ENCODE measurements around the gene DLGAP1.
"Not testable (repeated sequence)": the region's sequence is repeated elsewhere in the genome, so short reads cannot be mapped to it uniquely, and the experiment has no call there.

Gene DLGAP1

DNA sequence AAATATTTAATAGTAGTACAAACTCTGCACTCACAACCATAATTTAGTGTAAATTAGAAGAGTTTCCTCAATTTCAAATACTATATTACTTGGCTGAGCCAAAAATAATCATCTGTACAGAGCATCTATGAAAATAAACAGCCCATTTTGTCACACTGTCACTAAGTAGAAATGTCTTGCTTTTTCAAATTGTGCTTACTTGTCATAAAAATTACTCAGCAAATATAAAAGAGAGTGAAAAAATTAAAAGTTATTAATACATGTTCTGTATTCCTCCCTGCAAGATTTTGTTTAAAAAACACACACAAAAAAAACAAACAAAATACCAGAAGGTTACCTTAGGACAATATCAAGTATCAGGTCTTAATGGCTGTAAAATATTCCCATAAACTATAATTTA is 155.7 kb downstream of the DLGAP1 start:
- H3K27ac Mint-ChIP-seq = no peak overlapping the region
- no peak for DNase-seq
- no peak for TF ChIP-seq CTCF (IDR thresholded peaks at IDR 0.05)
- H3K27me3 Mint-ChIP-seq (ENCODE audit: low read depth, poor library complexity) = no peaks in the 10 kb centered on the region
- no peak overlapping the region for H3K4me3 Mint-ChIP-seq
- no peaks in the 10 kb centered on the region for H3K9me3 Mint-ChIP-seq
- H3K36me3 Mint-ChIP-seq (ENCODE audit: low read depth) = no peaks in the 10 kb centered on the region
- H3K4me1 Mint-ChIP-seq = no peaks in the 10 kb centered on the region

DNA sequence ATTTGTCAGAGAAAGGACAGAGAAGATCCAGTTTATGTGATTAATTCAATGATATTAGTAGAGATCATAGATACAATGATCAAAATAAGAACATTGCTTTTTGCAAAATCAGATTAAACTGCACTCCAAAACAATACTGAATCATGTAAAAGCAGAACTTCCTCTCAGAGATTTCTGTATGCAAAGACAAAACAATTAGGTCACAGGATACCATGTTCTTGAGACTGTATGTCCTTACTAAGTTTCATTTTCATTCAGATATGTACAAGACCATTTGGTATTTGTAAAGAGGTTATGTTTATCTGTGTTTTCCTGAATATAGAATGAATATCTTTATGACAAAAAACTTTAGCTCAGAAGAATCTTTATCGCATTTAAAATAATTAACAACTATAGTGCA is 161.8 kb downstream of the DLGAP1 start:
- Mint-ChIP-seq H3K4me1 (no peaks in the 10 kb centered on the region), H3K36me3 (ENCODE audit: low read depth) (no peaks in the 10 kb centered on the region)
- no peak for TF ChIP-seq CTCF (IDR thresholded peaks at IDR 0.05)

GRCh38 chr18:4292696-4293095 is 162.4 kb downstream of the DLGAP1 start:
- peaks cover 4% of the 10 kb centered on the region for H3K27me3 Mint-ChIP-seq (ENCODE audit: low read depth, poor library complexity)
- TF ChIP-seq CTCF (IDR thresholded peaks at IDR 0.05) = no peak
- H3K4me3 Mint-ChIP-seq = no peak overlapping the region
- no peaks in the 10 kb centered on the region for H3K9me3 Mint-ChIP-seq
- no peak for DNase-seq
- no peaks in the 10 kb centered on the region for H3K4me1 Mint-ChIP-seq
- H3K36me3 Mint-ChIP-seq (ENCODE audit: low read depth) = no peaks in the 10 kb centered on the region
- H3K27ac Mint-ChIP-seq = no peak overlapping the region

More for the DNA sequence above, 161.8 kb downstream of the DLGAP1 start:
- Mint-ChIP-seq H3K27me3 (ENCODE audit: low read depth, poor library complexity) (peaks cover 4% of the 10 kb centered on the region), H3K27ac (no peak overlapping the region), H3K4me3 (no peak overlapping the region), H3K9me3 (no peaks in the 10 kb centered on the region)
- no peak for DNase-seq

DNA sequence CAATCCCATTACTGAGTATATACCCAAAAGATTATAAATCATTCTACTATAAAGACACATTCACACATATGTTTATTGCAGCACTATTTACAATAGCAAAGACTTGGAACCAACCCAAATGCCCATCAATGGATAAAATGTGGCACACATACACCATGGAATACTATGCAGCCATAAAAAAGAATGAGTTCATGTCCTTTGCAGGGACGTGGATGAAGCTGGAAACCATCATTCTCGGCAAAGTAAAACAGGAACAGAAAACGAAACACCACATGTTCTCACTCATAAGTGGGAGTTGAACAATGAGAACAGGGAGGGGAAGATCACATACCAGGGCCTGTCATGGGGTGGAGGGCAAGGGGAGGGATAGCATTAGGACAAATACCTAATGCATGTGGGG is 167.8 kb downstream of the DLGAP1 start:
- not testable (repeated sequence) for H3K36me3 Mint-ChIP-seq (ENCODE audit: low read depth); DNase-seq; H3K27ac Mint-ChIP-seq; H3K9me3 Mint-ChIP-seq; H3K4me3 Mint-ChIP-seq; H3K27me3 Mint-ChIP-seq (ENCODE audit: low read depth, poor library complexity)
- H3K4me1 Mint-ChIP-seq = peaks cover 20% of the 10 kb centered on the region

DNA sequence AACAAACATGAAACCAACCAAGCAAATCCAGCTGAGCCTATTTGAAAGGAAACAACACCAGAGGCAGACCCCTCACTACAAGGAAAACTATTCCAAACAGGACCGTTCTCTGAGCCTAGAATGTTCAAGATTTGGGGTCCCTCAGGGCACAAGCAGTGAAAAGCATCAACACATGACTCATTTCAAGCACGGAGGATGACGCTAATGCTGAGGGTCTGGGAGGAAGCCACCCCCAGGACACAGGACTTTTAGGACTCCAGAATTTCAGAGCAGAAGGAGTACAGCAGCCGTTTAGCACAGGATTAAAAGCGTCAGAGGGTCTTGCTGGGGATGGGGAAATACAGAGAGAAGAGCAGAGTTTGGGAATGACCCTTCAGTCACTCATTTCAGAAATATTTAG is 168.9 kb downstream of the DLGAP1 start:
- Mint-ChIP-seq H3K36me3 (ENCODE audit: low read depth) (no peaks in the 10 kb centered on the region), H3K27me3 (ENCODE audit: low read depth, poor library complexity) (no peaks in the 10 kb centered on the region)

GRCh38 chr18:4285525-4285924 is 169.6 kb downstream of the DLGAP1 start:
- H3K27me3 Mint-ChIP-seq (ENCODE audit: low read depth, poor library complexity) = no peaks in the 10 kb centered on the region
- H3K36me3 Mint-ChIP-seq (ENCODE audit: low read depth) = no peaks in the 10 kb centered on the region
- H3K4me3 Mint-ChIP-seq = no peak overlapping the region
- peaks cover 20% of the 10 kb centered on the region for H3K4me1 Mint-ChIP-seq
- peak overlapping the region; percentile 41 for H3K27ac Mint-ChIP-seq
- DNase-seq = no peak
- no peak for TF ChIP-seq CTCF (IDR thresholded peaks at IDR 0.05)
- no peaks in the 10 kb centered on the region for H3K9me3 Mint-ChIP-seq

More for the DNA sequence above, 168.9 kb downstream of the DLGAP1 start:
- Mint-ChIP-seq H3K27ac (no peak overlapping the region), H3K4me3 (no peak overlapping the region), H3K9me3 (no peaks in the 10 kb centered on the region), H3K4me1 (peaks cover 20% of the 10 kb centered on the region)
- no peak for TF ChIP-seq CTCF (IDR thresholded peaks at IDR 0.05)
- no peak for DNase-seq

All from nephron progenitor cell (in vitro differentiated cells).